SU-DHL-6 (cell line): ENCODE results near the gene ASPHD2.
"Not testable (repeated sequence)": the region's sequence is repeated elsewhere in the genome, so short reads cannot be mapped to it uniquely, and the experiment has no call there.

Experiments
- H2AFZ ChIP-seq: fragments of 200-600 bp; sonication (generic); 2 replicates; pipeline ENCODE4 v1.6.1; 2014; ENCODE audit warnings: low read depth, mild to moderate bottlenecking, moderate library complexity, mixed read lengths, antibody characterized with exemption, low read length; ENCODE audit not compliant: severe bottlenecking
- H3F3A ChIP-seq: fragments of 200-600 bp; shearing (Covaris generic); 2 replicates; pipeline ENCODE4 v1.6.0; 2016; ENCODE audit warnings: antibody characterized with exemption, mild to moderate bottlenecking; ENCODE audit not compliant: insufficient read depth
- H3K27ac ChIP-seq: fragments of 200-600 bp; sonication (generic); 2 replicates; pipeline ENCODE4 v1.5.1; 2016; ENCODE audit warnings: low read depth, mild to moderate bottlenecking, low read length, moderate library complexity, mixed read lengths
- H3K27me3 ChIP-seq: fragments of 200-600 bp; sonication (generic), shearing (Covaris generic); 2 replicates; pipeline ENCODE4 v1.6.0; 2014; ENCODE audit warnings: mild to moderate bottlenecking, low read length
- H3K36me3 ChIP-seq: fragments of 200-600 bp; sonication (generic); 2 replicates; pipeline ENCODE4 v1.6.1; 2014; ENCODE audit warnings: mild to moderate bottlenecking, low read length, mixed read lengths
- H3K4me2 ChIP-seq: fragments of 300-600, 200-600 bp; shearing (Covaris generic), sonication (generic); 2 replicates; pipeline ENCODE4 v1.6.0; 2014; ENCODE audit warnings: low read length, low read depth, mild to moderate bottlenecking; ENCODE audit not compliant: poor library complexity, severe bottlenecking
- H3K4me3 ChIP-seq: fragments of 200-600 bp; sonication (generic); 2 replicates; pipeline ENCODE4 v1.5.1; 2014; ENCODE audit warnings: antibody characterized with exemption, low read length, mild to moderate bottlenecking, mixed read lengths; ENCODE audit not compliant: insufficient read depth, poor library complexity, severe bottlenecking
- H3K79me2 ChIP-seq: fragments of 200-600 bp; sonication (generic); 2 replicates; pipeline ENCODE4 v1.6.1; 2014; ENCODE audit warnings: mild to moderate bottlenecking, low read length, moderate library complexity; ENCODE audit not compliant: insufficient read depth
- H3K9ac ChIP-seq: fragments of 200-600 bp; sonication (generic); 2 replicates; pipeline ENCODE4 v1.7.0; 2014; ENCODE audit warnings: mild to moderate bottlenecking, low read length
- H3K9me2 ChIP-seq: fragments of 200-600 bp; sonication (generic); replicated peaks from 2 replicates; pipeline ENCODE4 v1.6.1; 2014; ENCODE audit warnings: low read length; ENCODE audit not compliant: insufficient read depth
- H3K9me3 ChIP-seq: fragments of 200-600 bp; sonication (generic); 2 replicates; pipeline ENCODE4 v1.6.1; 2014; ENCODE audit warnings: low read length, mixed read lengths; ENCODE audit not compliant: insufficient read depth
- H4K20me1 ChIP-seq: fragments of 200-600 bp; sonication (generic); 2 replicates; pipeline ENCODE4 v1.6.1; 2014; ENCODE audit warnings: low read depth, mild to moderate bottlenecking, antibody characterized with exemption, low read length, moderate library complexity, mixed read lengths
- EZH2phosphoT487 ChIP-seq: fragments of 200-600 bp; sonication (generic), shearing (Covaris generic); conservative IDR thresholded peaks from 2 replicates; pipeline ENCODE4 v1.6.1; 2018; ENCODE audit warnings: mild to moderate bottlenecking, antibody characterized with exemption, low read length, moderate library complexity, mixed read lengths
- TF ChIP-seq, protein P1 (sequence below): fragments of 200-600 bp; sonication (generic); IDR thresholded peaks from one replicate; pipeline ENCODE4 v1.5.1; 2017; ENCODE audit warnings: antibody characterized with exemption, mild to moderate bottlenecking, low read length, moderate library complexity; ENCODE audit not compliant: insufficient read depth, poor library complexity, severe bottlenecking

The ASPHD2 gene

DNA sequence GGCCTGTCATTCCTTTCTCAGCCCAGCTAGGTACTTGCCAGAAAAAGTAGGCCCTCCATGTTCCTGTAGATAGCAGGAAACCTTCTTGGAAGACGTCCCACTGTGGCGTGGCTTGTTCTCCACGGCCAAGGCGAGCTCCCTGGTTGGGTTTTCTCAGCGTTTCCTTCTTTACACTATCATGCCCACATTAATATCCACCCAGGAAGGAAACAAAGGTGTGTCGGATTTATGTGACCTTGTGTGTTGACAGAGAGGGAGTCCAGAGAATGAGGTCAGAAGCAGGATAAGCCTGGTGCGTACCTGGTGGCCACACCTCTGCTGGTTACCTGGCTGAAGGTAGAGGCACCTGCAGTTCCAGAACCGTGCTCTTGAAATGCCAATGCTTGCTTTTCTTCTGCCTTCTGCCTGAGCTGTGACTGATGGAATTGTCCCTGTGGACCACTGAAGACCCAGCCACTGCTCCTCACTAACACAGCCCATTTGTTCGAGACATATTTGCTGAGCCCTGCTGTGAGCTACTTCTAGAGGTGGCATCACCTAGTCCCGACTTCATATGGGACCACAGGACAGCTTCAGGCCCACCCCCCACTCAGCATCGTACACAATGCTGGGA, 7.9 kb downstream of the ASPHD2 start:
- TF ChIP-seq EZH2phosphoT487 = no peak
- TF ChIP-seq, protein P1, sequence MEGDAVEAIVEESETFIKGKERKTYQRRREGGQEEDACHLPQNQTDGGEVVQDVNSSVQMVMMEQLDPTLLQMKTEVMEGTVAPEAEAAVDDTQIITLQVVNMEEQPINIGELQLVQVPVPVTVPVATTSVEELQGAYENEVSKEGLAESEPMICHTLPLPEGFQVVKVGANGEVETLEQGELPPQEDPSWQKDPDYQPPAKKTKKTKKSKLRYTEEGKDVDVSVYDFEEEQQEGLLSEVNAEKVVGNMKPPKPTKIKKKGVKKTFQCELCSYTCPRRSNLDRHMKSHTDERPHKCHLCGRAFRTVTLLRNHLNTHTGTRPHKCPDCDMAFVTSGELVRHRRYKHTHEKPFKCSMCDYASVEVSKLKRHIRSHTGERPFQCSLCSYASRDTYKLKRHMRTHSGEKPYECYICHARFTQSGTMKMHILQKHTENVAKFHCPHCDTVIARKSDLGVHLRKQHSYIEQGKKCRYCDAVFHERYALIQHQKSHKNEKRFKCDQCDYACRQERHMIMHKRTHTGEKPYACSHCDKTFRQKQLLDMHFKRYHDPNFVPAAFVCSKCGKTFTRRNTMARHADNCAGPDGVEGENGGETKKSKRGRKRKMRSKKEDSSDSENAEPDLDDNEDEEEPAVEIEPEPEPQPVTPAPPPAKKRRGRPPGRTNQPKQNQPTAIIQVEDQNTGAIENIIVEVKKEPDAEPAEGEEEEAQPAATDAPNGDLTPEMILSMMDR = no peak
- no peaks in the 10 kb centered on the region for H3K79me2 ChIP-seq

GRCh38 chr22:26437694-26438392, 8.8 kb downstream of the ASPHD2 start:
- no peaks in the 10 kb centered on the region for H3K36me3 ChIP-seq
- no peak overlapping the region for H2AFZ ChIP-seq
- H3K4me3 ChIP-seq = no peak overlapping the region
- no peaks in the 10 kb centered on the region for H4K20me1 ChIP-seq
- no peaks in the 10 kb centered on the region for H3K9me2 ChIP-seq
- no peaks in the 10 kb centered on the region for H3K9me3 ChIP-seq
- no peaks in the 10 kb centered on the region for H3K79me2 ChIP-seq
- no peaks in the 10 kb centered on the region for H3K27me3 ChIP-seq
- H3K9ac ChIP-seq = no peak overlapping the region
- H3F3A ChIP-seq = no peaks in the 10 kb centered on the region; the same call in 1 of the 2 replicates
- H3K27ac ChIP-seq = no peak overlapping the region
- TF ChIP-seq EZH2phosphoT487 = no peak
- TF ChIP-seq, protein P1 = no peak
- H3K4me2 ChIP-seq = no peak overlapping the region

More for the DNA sequence above, 7.9 kb downstream of the ASPHD2 start:
- H3K4me3 ChIP-seq = no peak overlapping the region
- no peaks in the 10 kb centered on the region for H3K9me3 ChIP-seq
- H3K9me2 ChIP-seq = no peaks in the 10 kb centered on the region
- H3K36me3 ChIP-seq = no peaks in the 10 kb centered on the region
- H4K20me1 ChIP-seq = no peaks in the 10 kb centered on the region
- no peak overlapping the region for H3K9ac ChIP-seq
- H3K27ac ChIP-seq = no peak overlapping the region
- no peaks in the 10 kb centered on the region; the same call in 1 of the 2 replicates for H3F3A ChIP-seq
- no peak overlapping the region for H3K4me2 ChIP-seq
- no peaks in the 10 kb centered on the region for H3K27me3 ChIP-seq
- H2AFZ ChIP-seq = no peak overlapping the region

- H3K36me3 ChIP-seq, H3K27me3 ChIP-seq, H3K4me2 ChIP-seq, H3K79me2 ChIP-seq, H3K4me3 ChIP-seq, H3K27ac ChIP-seq, H3K9me3 ChIP-seq, H2AFZ ChIP-seq, H3K9ac ChIP-seq, H4K20me1 ChIP-seq, H3K9me2 ChIP-seq, H3F3A ChIP-seq: not testable (repeated sequence)
Observed at GRCh38 chr22:26438776-26439175, 9.7 kb downstream of the ASPHD2 start.

DNA sequence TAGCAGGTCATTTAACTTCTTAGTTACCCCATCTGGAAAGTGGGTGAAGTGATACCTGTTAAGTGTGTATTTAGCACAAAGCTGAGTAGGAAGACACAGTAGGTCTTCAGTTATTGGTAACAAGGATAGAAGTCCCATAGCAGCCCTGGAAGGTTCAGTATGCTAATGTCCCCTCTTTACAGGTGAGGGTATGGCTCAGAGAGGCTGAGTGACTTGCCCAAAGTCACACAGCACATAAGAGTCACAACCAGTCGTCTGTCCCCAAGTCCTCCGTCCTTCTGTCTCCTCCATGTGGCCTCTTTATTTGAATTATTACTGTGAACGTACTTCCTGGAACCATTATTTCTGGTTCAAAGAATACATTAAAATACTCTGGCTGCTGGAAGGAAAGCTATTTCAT, 10.5 kb downstream of the ASPHD2 start:
- no peak overlapping the region for H2AFZ ChIP-seq
- no peaks in the 10 kb centered on the region for H4K20me1 ChIP-seq
- no peak overlapping the region for H3K27ac ChIP-seq
- no peaks in the 10 kb centered on the region for H3K79me2 ChIP-seq
- no peak overlapping the region for H3K4me3 ChIP-seq
- H3K36me3 ChIP-seq = no peaks in the 10 kb centered on the region
- no peaks in the 10 kb centered on the region for H3F3A ChIP-seq
- no peak overlapping the region for H3K4me2 ChIP-seq
- no peaks in the 10 kb centered on the region for H3K9me3 ChIP-seq
- H3K27me3 ChIP-seq = no peaks in the 10 kb centered on the region
- no peak for TF ChIP-seq EZH2phosphoT487
- TF ChIP-seq, protein P1 = no peak
- no peak overlapping the region for H3K9ac ChIP-seq
- no peaks in the 10 kb centered on the region for H3K9me2 ChIP-seq
